ENCODE results near the gene MRPS17.
A peak's percentile ranks its signal among the peaks of the same experiment; 100 is the strongest.

MRPS17 gene

DNA sequence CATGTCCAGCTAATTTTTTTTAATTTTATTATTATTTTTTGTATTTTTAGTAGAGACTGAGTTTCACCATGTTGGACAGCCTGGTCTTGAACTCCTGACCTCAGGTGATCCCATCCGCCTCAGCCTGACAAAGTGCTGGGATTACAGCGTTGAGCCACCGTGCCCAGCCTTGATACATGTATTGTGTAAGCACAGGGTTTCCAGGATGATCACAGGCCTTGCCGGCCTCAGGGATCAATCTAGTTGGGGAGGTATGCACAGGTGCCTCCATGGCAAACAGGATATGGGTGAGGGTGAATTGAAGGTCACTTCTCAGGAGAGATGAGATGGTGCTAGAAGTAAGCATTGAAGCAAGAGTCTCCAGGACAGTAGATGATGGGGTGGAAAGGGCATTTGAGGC is 5.5 kb downstream of the MRPS17 start:
- no peak for TF ChIP-seq POLR2A (IDR thresholded peaks at IDR 0.05; ENCODE audit: low read depth, low read length)
- TF ChIP-seq POLR2AphosphoS5 (IDR thresholded peaks at IDR 0.05; ENCODE audit: low read depth, low read length), result no peak
- no peak for TF ChIP-seq TAF1 (IDR thresholded peaks at IDR 0.05; ENCODE audit: borderline replicate concordance, low read depth, low read length)
- DNase-seq (ENCODE audit: insufficient read length) (no peak), FAIRE-seq (no peak)

GRCh38 chr7:55962014-55962413 is 10.3 kb downstream of the MRPS17 start:
- no peak for TF ChIP-seq POLR2A (IDR thresholded peaks at IDR 0.05; ENCODE audit: low read depth, low read length)
- FAIRE-seq (no peak), DNase-seq (ENCODE audit: insufficient read length) (no peak)

DNA sequence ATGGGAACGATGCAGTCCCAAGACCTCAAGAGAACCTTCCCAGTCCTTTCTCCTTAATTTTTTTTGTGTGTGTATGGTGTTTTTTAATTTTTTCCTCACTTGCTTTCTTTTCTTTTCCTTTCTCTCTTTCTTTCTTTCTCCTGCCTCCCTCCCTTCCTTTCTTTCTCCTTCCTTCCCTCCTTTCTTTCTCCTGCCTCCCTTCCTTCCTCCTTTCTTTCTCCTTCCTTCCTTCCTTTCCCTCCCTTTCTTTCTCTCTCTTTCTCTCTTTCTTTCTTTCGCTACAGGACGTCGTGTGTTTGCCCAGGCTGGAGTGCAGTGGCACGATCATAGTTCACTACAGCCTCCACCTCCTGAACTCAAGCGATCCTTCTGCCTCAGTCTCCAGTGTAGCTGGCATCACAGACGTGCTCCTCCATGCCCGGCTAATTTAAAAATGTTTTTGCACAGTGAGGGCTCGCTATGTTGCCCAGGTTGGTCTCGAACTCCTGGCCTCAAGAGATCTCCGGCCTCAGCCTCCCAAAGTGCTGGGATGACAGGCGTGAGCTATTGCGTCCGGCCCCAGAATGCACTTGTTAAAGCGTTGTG is 12.0 kb downstream of the MRPS17 start:
- TF ChIP-seq POLR2AphosphoS5 (IDR thresholded peaks at IDR 0.05; ENCODE audit: low read depth, low read length) (no peak), POLR2A (IDR thresholded peaks at IDR 0.05; ENCODE audit: low read depth, low read length) (no peak), TAF1 (IDR thresholded peaks at IDR 0.05; ENCODE audit: borderline replicate concordance, low read depth, low read length) (no peak)
- FAIRE-seq, result no peak
- no peak for DNase-seq (ENCODE audit: insufficient read length)

- TF ChIP-seq POLR2AphosphoS5 (IDR thresholded peaks at IDR 0.05; ENCODE audit: low read depth, low read length) (no peak), POLR2A (IDR thresholded peaks at IDR 0.05; ENCODE audit: low read depth, low read length) (peak; percentile 86), TAF1 (IDR thresholded peaks at IDR 0.05; ENCODE audit: borderline replicate concordance, low read depth, low read length) (peak; percentile 64; the same call in 1 of the 2 replicates)
- peak; percentile 72 for DNase-seq (ENCODE audit: insufficient read length)
- peak; percentile 71 for FAIRE-seq
Measured at GRCh38 chr7:55964261-55965099, 12.8 kb downstream of the MRPS17 start, which contains the start of gene NIPSNAP2. Gene NIPSNAP2 (plus strand): TSS chr7:55964585. CDS start chr7:55964610, 25 bp downstream.

- no peak for TF ChIP-seq TAF1 (IDR thresholded peaks at IDR 0.05; ENCODE audit: borderline replicate concordance, low read depth, low read length)
- no peak for TF ChIP-seq POLR2AphosphoS5 (IDR thresholded peaks at IDR 0.05; ENCODE audit: low read depth, low read length)
- TF ChIP-seq POLR2A (IDR thresholded peaks at IDR 0.05; ENCODE audit: low read depth, low read length), result no peak
- FAIRE-seq, result no peak
- DNase-seq (ENCODE audit: insufficient read length), result no peak
Measured at GRCh38 chr7:55965100-55965470, 13.4 kb downstream of the MRPS17 start.

DNA sequence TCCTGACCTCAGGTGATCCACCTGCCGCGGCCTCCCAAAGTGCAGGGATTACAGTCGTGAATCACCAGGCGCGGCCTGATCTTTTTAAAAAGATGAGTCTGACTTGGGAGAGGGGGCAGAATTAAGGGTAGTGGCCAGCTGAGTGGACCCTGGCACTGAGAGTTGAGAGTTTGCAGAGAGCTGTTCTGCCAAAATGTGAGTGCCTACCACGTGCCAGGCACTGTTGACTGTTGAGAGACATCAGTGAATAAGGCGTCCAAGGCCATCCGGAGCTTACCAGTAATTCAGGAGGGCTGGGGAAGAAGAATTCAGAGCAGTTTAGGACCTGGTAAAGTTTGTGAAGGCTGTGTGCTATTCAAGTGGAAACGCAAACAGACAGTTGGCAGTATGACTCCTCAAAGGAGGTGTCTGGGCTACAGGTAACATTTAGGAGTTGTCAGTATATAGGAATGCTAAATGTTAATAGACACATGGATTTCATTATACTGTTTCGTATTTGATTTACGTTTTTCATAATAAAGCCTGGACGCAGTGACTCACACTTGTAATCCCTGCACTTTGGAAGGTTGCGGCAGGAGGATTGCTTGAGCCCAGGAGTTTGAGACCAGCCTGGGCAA is 14.2 kb downstream of the MRPS17 start:
- DNase-seq (ENCODE audit: insufficient read length) (no peak), FAIRE-seq (no peak)
- TF ChIP-seq TAF1 (IDR thresholded peaks at IDR 0.05; ENCODE audit: borderline replicate concordance, low read depth, low read length) (no peak), POLR2A (IDR thresholded peaks at IDR 0.05; ENCODE audit: low read depth, low read length) (no peak), POLR2AphosphoS5 (IDR thresholded peaks at IDR 0.05; ENCODE audit: low read depth, low read length) (no peak)

GRCh38 chr7:55966851-55967250 is 15.2 kb downstream of the MRPS17 start:
- no peak for TF ChIP-seq POLR2A (IDR thresholded peaks at IDR 0.05; ENCODE audit: low read depth, low read length)
- TF ChIP-seq TAF1 (IDR thresholded peaks at IDR 0.05; ENCODE audit: borderline replicate concordance, low read depth, low read length), result no peak
- DNase-seq (ENCODE audit: insufficient read length), result no peak
- no peak for FAIRE-seq

DNA sequence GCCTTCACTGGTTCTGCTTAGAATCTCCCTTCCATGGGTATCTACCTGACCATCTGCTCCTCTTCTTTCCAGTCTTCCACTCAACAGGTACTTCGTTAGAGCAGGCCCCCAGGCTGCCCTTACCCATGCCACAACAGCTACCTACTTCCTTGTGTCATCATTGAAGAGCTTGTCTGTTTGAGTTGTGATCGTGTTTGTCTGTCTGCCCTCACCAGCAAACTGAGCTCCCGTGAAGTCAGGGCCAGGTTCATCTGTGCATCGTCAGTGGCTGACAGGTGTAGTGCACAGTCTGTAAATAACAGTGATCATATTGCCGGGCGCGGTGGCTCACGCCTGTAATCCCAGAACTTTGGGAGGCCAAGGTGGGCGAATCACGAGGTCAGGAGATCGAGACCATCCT is 17.7 kb downstream of the MRPS17 start:
- no peak for TF ChIP-seq TAF1 (IDR thresholded peaks at IDR 0.05; ENCODE audit: borderline replicate concordance, low read depth, low read length)
- FAIRE-seq (no peak), DNase-seq (ENCODE audit: insufficient read length) (no peak)

DNA sequence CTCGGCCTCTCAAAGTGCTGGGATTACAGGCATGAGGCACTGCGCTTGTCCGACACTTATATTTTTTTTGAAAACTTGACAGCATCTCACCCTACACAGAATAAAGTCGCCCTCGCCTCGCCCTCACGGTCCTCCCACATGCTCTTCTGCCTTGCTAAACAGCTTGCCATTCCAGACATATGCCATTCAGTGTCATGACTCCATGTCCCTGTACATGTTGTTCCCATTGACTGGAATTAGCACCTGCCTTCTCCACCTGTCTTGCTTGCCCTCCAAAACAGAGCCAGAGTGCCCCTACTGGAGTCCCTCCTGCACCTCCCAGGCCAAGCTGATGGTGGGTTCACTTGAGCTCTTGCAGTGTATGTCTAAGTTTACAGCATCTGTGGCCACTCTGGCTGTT is 18.9 kb downstream of the MRPS17 start:
- FAIRE-seq (no peak), DNase-seq (ENCODE audit: insufficient read length) (no peak)
- TF ChIP-seq POLR2AphosphoS5 (IDR thresholded peaks at IDR 0.05; ENCODE audit: low read depth, low read length) (no peak), TAF1 (IDR thresholded peaks at IDR 0.05; ENCODE audit: borderline replicate concordance, low read depth, low read length) (no peak), POLR2A (IDR thresholded peaks at IDR 0.05; ENCODE audit: low read depth, low read length) (no peak)

DNA sequence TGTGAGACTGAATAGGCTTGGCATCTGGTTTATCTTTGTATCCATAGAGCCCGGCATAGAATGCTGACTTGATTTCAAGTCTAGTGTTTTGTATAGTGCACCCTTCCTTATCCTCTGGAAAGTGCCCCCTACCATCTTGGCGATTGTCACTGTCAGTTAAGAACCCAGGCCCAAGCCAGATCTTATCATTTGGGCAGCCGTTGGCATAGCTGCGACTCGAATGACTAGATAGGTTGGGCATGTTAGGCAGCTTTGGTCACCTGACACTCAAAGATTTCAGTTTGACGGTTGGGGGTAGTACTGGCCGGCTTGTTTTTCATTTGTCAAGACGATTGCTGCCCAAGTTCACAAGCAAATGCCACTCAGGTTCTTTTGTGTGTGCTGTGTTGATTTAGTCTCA is 19.3 kb downstream of the MRPS17 start:
- FAIRE-seq, result no peak
- DNase-seq (ENCODE audit: insufficient read length), result no peak
- TF ChIP-seq POLR2A (IDR thresholded peaks at IDR 0.05; ENCODE audit: low read depth, low read length) (no peak), TAF1 (IDR thresholded peaks at IDR 0.05; ENCODE audit: borderline replicate concordance, low read depth, low read length) (no peak)

GRCh38 chr7:55973747-55974250 is 22.1 kb downstream of the MRPS17 start:
- FAIRE-seq (no peak), DNase-seq (ENCODE audit: insufficient read length) (no peak)
- no peak for TF ChIP-seq TAF1 (IDR thresholded peaks at IDR 0.05; ENCODE audit: borderline replicate concordance, low read depth, low read length)
- no peak for TF ChIP-seq POLR2A (IDR thresholded peaks at IDR 0.05; ENCODE audit: low read depth, low read length)
- no peak for TF ChIP-seq POLR2AphosphoS5 (IDR thresholded peaks at IDR 0.05; ENCODE audit: low read depth, low read length)

Data from GM12892 (cell line).